IMR-90 (cell line): ENCODE measurements around the gene KIF1C. TPM values are rescaled to one million over a fixed set of nuclear protein-coding genes. Genes with fewer than 3 reads are reported as not detected.

ENCODE experiments used
- ATAC-seq: fragments of 200-7000 bp; cut with Tn5 transposase; 2 replicates; pipeline ENCODE4 v1.9.1; 2020; ENCODE audit warnings: low read depth, mild to moderate bottlenecking, moderate library complexity
- BruUV-seq: library from RNA; stranded (reverse); fragments of 400-500 nt; replicated peaks from 2 replicates; lab custom pipeline; 2021; lab: Mats Ljungman, UMichigan
- CTCF ChIA-PET: fragments of 300-600 bp; formaldehyde crosslinking; extraction: SDS; loops from one replicate; lab custom pipeline; 2021; ENCODE audit warnings: antibody characterized with exemption; lab: Yijun Ruan, JAX
- POLR2A ChIA-PET: fragments of 300-600 bp; sonication (Branson Sonifier 250); formaldehyde crosslinking; loops from one replicate; lab custom pipeline; 2022; ENCODE audit warnings: antibody characterized with exemption; ENCODE audit not compliant: unreplicated experiment; lab: Charles Lee
- DNase-seq: peaks from one replicate; pipeline ENCODE4 v3.0.0; 2013
- H2AFZ ChIP-seq: replicated peaks from 2 replicates; pipeline ENCODE3; 2013; ENCODE audit warnings: low read length, mild to moderate bottlenecking; ENCODE audit not compliant: poor library complexity
- H2AK5ac ChIP-seq: 2 replicates; pipeline ENCODE4 v1.6.1; 2013; ENCODE audit warnings: low read depth, low read length, inconsistent platforms
- H2AK9ac ChIP-seq: replicated peaks from 2 replicates; pipeline ENCODE3; 2013; ENCODE audit warnings: mild to moderate bottlenecking, low read depth, low read length, moderate library complexity; ENCODE audit not compliant: poor library complexity
- H2BK120ac ChIP-seq: 2 replicates; pipeline ENCODE4 v1.6.1; 2013; ENCODE audit warnings: low read depth, low read length, inconsistent platforms
- H2BK15ac ChIP-seq: 3 replicates; pipeline ENCODE4 v1.6.1; 2013; ENCODE audit warnings: low read depth, low read length, inconsistent platforms
- H2BK20ac ChIP-seq: 2 replicates; pipeline ENCODE4 v1.6.1; 2013; ENCODE audit warnings: low read depth, mild to moderate bottlenecking, inconsistent platforms, low read length, moderate library complexity
- H2BK5ac ChIP-seq: 2 replicates; pipeline ENCODE4 v1.6.1; 2013; ENCODE audit warnings: mild to moderate bottlenecking, low read depth, low read length, inconsistent platforms; ENCODE audit not compliant: poor library complexity, severe bottlenecking
- H3K14ac ChIP-seq: replicated peaks from 2 replicates; pipeline ENCODE4 v1.6.1; 2013; ENCODE audit warnings: low read depth, low read length, inconsistent platforms
- H3K18ac ChIP-seq: 2 replicates; pipeline ENCODE4 v1.6.1; 2013; ENCODE audit warnings: low read depth, low read length, control low read depth
- H3K23ac ChIP-seq: 2 replicates; pipeline ENCODE4 v1.6.1; 2013; ENCODE audit warnings: low read depth, low read length, inconsistent platforms
- H3K27ac ChIP-seq: 2 replicates; pipeline ENCODE4 v1.5.1; 2013; ENCODE audit warnings: mild to moderate bottlenecking, control low read depth, low read length; ENCODE audit not compliant: insufficient read depth
- H3K27me3 ChIP-seq: 2 replicates; pipeline ENCODE4 v1.6.1; 2013; ENCODE audit warnings: low read length; ENCODE audit not compliant: control insufficient read depth, insufficient read depth
- H3K36me3 ChIP-seq: 2 replicates; pipeline ENCODE4 v1.6.1; 2013; ENCODE audit warnings: low read length, mixed read lengths; ENCODE audit not compliant: control insufficient read depth, insufficient read depth
- H3K4ac ChIP-seq: 2 replicates; pipeline ENCODE4 v1.6.1; 2013; ENCODE audit warnings: low read depth, low read length, inconsistent platforms
- H3K4me1 ChIP-seq: 2 replicates; pipeline ENCODE4 v1.6.1; 2013; ENCODE audit warnings: low read length, mixed read lengths; ENCODE audit not compliant: control insufficient read depth, insufficient read depth
- H3K4me2 ChIP-seq: 2 replicates; pipeline ENCODE4 v1.6.1; 2013; ENCODE audit warnings: low read depth, mild to moderate bottlenecking, control low read depth, low read length, moderate library complexity
- H3K4me3 ChIP-seq: 2 replicates; pipeline ENCODE4 v1.5.1; 2013; ENCODE audit warnings: low read depth, mild to moderate bottlenecking, control low read depth, low read length, moderate library complexity; ENCODE audit not compliant: insufficient read depth
- H3K56ac ChIP-seq: 2 replicates; pipeline ENCODE4 v1.6.1; 2013; ENCODE audit warnings: low read length, inconsistent platforms; ENCODE audit not compliant: insufficient read depth; ENCODE audit errors: extremely low read depth
- H3K79me1 ChIP-seq, 2 experiments: 2 replicates each; pipeline ENCODE4 v1.6.1; 2013; ENCODE audit warnings: low read length in 2 of 2, inconsistent platforms in 1 of 2, low read depth in 1 of 2
- H3K9ac ChIP-seq: 2 replicates; pipeline ENCODE4 v1.6.1; 2013; ENCODE audit warnings: low read depth, low read length, control low read depth
- H3K9me1 ChIP-seq: 2 replicates; pipeline ENCODE4 v1.6.1; 2013; ENCODE audit warnings: low read length, inconsistent platforms; ENCODE audit not compliant: insufficient read depth
- H3K9me3 ChIP-seq: 2 replicates; pipeline ENCODE4 v1.6.1; 2013; ENCODE audit warnings: low read length; ENCODE audit not compliant: control insufficient read depth, insufficient read depth
- H4K20me1 ChIP-seq: 2 replicates; pipeline ENCODE4 v1.6.1; 2013; ENCODE audit warnings: low read length, inconsistent platforms; ENCODE audit not compliant: insufficient read depth
- H4K5ac ChIP-seq: 2 replicates; pipeline ENCODE4 v1.6.1; 2013; ENCODE audit warnings: mild to moderate bottlenecking, low read depth, low read length, control low read depth
- H4K8ac ChIP-seq, 2 experiments: 2 replicates each; pipeline ENCODE4 v1.6.1; 2013; ENCODE audit warnings: low read depth in 2 of 2, low read length in 2 of 2, control low read depth in 1 of 2, inconsistent platforms in 1 of 2
- H4K91ac ChIP-seq: 2 replicates; pipeline ENCODE4 v1.6.1; 2013; ENCODE audit warnings: low read depth, low read length, inconsistent platforms; ENCODE audit not compliant: insufficient read depth
- BHLHE40 ChIP-seq: fragments of 150-350 bp; IDR thresholded peaks from 2 replicates; pipeline ENCODE4 v1.6.1; 2016; ENCODE audit warnings: mild to moderate bottlenecking, low read depth, low read length
- CHD1 ChIP-seq: IDR thresholded peaks from 2 replicates; pipeline ENCODE4 v1.6.1; 2012; ENCODE audit warnings: low read depth, low read length, improper control_type of control experiment
- FOS ChIP-seq: fragments of 150-350 bp; IDR thresholded peaks from 2 replicates; pipeline ENCODE4 v1.6.1; 2016; ENCODE audit warnings: low read depth, low read length
- MAFK ChIP-seq: IDR thresholded peaks from 2 replicates; pipeline ENCODE4 v1.6.1; 2012; ENCODE audit warnings: low read depth, low read length, improper control_type of control experiment
- MAZ ChIP-seq: IDR thresholded peaks from 2 replicates; pipeline ENCODE4 v1.6.1; 2012; ENCODE audit warnings: low read depth, mild to moderate bottlenecking, low read length, improper control_type of control experiment, moderate library complexity, borderline replicate concordance
- MXI1 ChIP-seq: IDR thresholded peaks from 2 replicates; pipeline ENCODE4 v1.6.1; 2012; ENCODE audit warnings: low read depth, mild to moderate bottlenecking, low read length, moderate library complexity, borderline replicate concordance
- NFE2L2 ChIP-seq: fragments of 150-350 bp; IDR thresholded peaks from 2 replicates; pipeline ENCODE4 v1.6.1; 2016; ENCODE audit warnings: low read depth, mild to moderate bottlenecking, low read length
- POLR2A ChIP-seq: IDR thresholded peaks from 2 replicates; pipeline ENCODE4 v1.6.1; 2012; ENCODE audit warnings: mild to moderate bottlenecking, low read depth, low read length
- RAD21 ChIP-seq: IDR thresholded peaks from 2 replicates; pipeline ENCODE4 v1.6.1; 2012; ENCODE audit warnings: low read length, improper control_type of control experiment
- RCOR1 ChIP-seq: IDR thresholded peaks from 2 replicates; pipeline ENCODE4 v1.6.1; 2012; ENCODE audit warnings: mild to moderate bottlenecking, low read length, improper control_type of control experiment; ENCODE audit not compliant: insufficient replicate concordance
- RFX5 ChIP-seq: IDR thresholded peaks from 2 replicates; pipeline ENCODE4 v1.8.0; 2012; ENCODE audit warnings: low read depth, mild to moderate bottlenecking, low read length, moderate library complexity
- SMC3 ChIP-seq: fragments of 150-350 bp; IDR thresholded peaks from 2 replicates; pipeline ENCODE4 v1.6.1; 2016; ENCODE audit warnings: low read depth, mild to moderate bottlenecking, antibody characterized with exemption, low read length, moderate library complexity
- WGBS, 2 experiments: methylation state at CpG; one replicate each; pipeline versions ENCODE4 v1.1.5 to v1.1.7; 2013; ENCODE audit warnings: missing lambda C conversion rate in 2 of 2; ENCODE audit not compliant: insufficient read length in 1 of 2; ENCODE audit errors: extremely low coverage in 2 of 2; 5-methylcytosine and 5-hydroxymethylcytosine counted together
- dilution Hi-C: fragments of 300-500 bp; cut with HindIII; formaldehyde crosslinking; loops from one replicate; pipeline ENCODE4 v1.14.3; 2018; ENCODE audit warnings: low sequenced_read_pairs; ENCODE audit not compliant: unreplicated experiment
- in situ Hi-C: fragments of 300-500 bp; cut with MboI; formaldehyde crosslinking; loops from 3 replicates; pipeline ENCODE4 v1.14.3; 2019; ENCODE audit warnings: low sequenced_read_pairs, inconsistent platforms, mixed read lengths
- intact Hi-C: fragments of 100-400 bp; cut with micrococcal nuclease; formaldehyde crosslinking; loops from 2 replicates; pipeline ENCODE4 v1.10.0; 2022
- polyA plus RNA-seq, 3 experiments: library from polyadenylated mRNA; depleted of rRNA; stranded (reverse); fragments of >200 nt; gene quantifications; 2 replicates each; pipeline ENCODE4 v1.2.3, GENCODE V29; 2012; ENCODE audit warnings: low replicate concordance in 1 of 3
- total RNA-seq: library from RNA; depleted of rRNA; stranded (reverse); fragments of >200 nt; gene quantifications from 2 replicates; pipeline ENCODE4 v1.2.3, GENCODE V29; 2012
- TF ChIP-seq, protein P1 (sequence below): conservative IDR thresholded peaks from 2 replicates; pipeline ENCODE4 v1.5.1; 2012; ENCODE audit warnings: mild to moderate bottlenecking, low read depth, low read length, improper control_type of control experiment
- TF ChIP-seq, protein P2 (sequence below): fragments of 150-350 bp; IDR thresholded peaks from 2 replicates; pipeline ENCODE4 v1.6.1; 2017; ENCODE audit warnings: mild to moderate bottlenecking, antibody characterized with exemption, low read length, low read depth
- TF ChIP-seq, protein P3 (sequence below): fragments of 150-350 bp; IDR thresholded peaks from 2 replicates; pipeline ENCODE4 v1.6.1; 2016; ENCODE audit warnings: low read depth, mild to moderate bottlenecking, low read length, moderate library complexity, borderline replicate concordance

Gene KIF1C
- total and polyA plus RNA-seq, 2 of the 4 experiments (the other 2 are of a cell fraction), result 27.4 to 28.7 TPM

DNA sequence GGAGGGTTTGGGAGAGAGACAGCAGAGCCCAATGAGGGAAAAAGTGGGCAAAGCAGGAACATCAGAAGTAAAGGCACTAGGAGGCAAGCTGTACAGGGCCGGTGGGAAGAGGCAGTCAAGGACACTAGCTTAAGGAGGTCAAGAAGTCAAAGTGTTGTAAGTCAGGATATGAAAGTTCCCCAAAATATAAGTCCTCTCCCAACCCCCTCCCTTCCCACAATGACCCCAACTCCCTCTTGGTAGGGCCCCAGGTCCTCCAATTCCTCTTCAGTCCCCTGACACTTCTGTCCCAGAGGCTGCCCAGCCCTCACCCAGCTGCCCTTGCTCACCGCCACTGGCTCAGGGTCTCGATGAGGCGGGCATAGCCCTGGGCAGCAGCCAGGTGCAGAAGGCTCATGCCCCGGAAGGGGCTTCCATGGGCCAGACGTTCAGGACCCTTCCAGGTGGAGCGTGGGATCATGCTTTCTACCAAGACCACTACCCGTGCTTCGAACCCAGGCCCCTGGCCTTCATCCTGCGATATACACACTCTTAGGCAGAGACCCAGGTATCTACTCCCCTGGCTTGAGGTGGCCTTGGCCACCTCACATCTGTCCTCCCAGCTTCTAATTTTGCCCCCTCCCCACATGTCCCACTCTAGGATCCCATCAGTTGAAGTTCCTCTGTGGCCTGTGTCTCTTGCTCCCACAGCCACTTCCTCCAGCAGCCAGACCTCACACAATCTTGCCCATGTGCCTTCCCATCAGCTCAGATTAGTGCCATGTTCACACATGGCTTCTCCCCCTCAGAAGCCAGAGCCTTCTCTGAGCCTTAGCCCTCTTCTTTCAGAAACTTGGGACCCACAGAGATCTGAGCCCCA is 24.3 kb upstream of the KIF1C start:
- DNase-seq (no peak), ATAC-seq (no peak)
- Histone ChIP-seq H3K14ac (no peak overlapping the region), H3K23ac (no peak overlapping the region), H4K5ac (no peak overlapping the region), H3K56ac (no peak overlapping the region), H2AFZ (no peak overlapping the region), H3K4me3 (no peak overlapping the region), H4K20me1 (peaks cover 6% of the 10 kb centered on the region; the same call in 1 of the 2 replicates), H4K91ac (no peak overlapping the region), H3K27ac (no peak overlapping the region), H2BK15ac (no peak overlapping the region), H3K9me3 (no peaks in the 10 kb centered on the region), H3K18ac (no peak overlapping the region), H2AK9ac (peak overlapping the region; percentile 5), H2BK20ac (no peak overlapping the region), H3K9me1 (peaks cover 29% of the 10 kb centered on the region), H3K4me1 (peaks cover 12% of the 10 kb centered on the region), H2AK5ac (no peak overlapping the region), H2BK120ac (no peak overlapping the region), H3K79me1 (peaks cover 10 to 59% of the 10 kb centered on the region in 2 experiments; a peak in 3 of 4 replicates), H2BK5ac (no peak overlapping the region), H3K9ac (no peak overlapping the region), H3K36me3 (peaks cover 49% of the 10 kb centered on the region), H3K27me3 (no peaks in the 10 kb centered on the region), H3K4me2 (no peak overlapping the region), H3K4ac (no peak overlapping the region), H4K8ac (no peak overlapping the region)
- WGBS, 2 experiments, result 90% methylated on average over 5 of the region's 10 CpGs; no CpG with 5 or more reads in 1 of the 2 experiments
- intact Hi-C loops (no loop called here), dilution Hi-C loops (no loop called here), in situ Hi-C loops (no loop called here)
- BruUV-seq, result no TSS peak
- POLR2A ChIA-PET, result no interaction called here
- CTCF ChIA-PET, result no interaction called here
- TF ChIP-seq SMC3 (no peak), RFX5 (no peak), MAFK (no peak), CHD1 (no peak), MXI1 (no peak), NFE2L2 (no peak), MAZ (no peak), RCOR1 (no peak), FOS (no peak), POLR2A (no peak), BHLHE40 (no peak), RAD21 (no peak)
- TF ChIP-seq, protein P1, sequence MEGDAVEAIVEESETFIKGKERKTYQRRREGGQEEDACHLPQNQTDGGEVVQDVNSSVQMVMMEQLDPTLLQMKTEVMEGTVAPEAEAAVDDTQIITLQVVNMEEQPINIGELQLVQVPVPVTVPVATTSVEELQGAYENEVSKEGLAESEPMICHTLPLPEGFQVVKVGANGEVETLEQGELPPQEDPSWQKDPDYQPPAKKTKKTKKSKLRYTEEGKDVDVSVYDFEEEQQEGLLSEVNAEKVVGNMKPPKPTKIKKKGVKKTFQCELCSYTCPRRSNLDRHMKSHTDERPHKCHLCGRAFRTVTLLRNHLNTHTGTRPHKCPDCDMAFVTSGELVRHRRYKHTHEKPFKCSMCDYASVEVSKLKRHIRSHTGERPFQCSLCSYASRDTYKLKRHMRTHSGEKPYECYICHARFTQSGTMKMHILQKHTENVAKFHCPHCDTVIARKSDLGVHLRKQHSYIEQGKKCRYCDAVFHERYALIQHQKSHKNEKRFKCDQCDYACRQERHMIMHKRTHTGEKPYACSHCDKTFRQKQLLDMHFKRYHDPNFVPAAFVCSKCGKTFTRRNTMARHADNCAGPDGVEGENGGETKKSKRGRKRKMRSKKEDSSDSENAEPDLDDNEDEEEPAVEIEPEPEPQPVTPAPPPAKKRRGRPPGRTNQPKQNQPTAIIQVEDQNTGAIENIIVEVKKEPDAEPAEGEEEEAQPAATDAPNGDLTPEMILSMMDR, result no peak
- TF ChIP-seq, protein P2, sequence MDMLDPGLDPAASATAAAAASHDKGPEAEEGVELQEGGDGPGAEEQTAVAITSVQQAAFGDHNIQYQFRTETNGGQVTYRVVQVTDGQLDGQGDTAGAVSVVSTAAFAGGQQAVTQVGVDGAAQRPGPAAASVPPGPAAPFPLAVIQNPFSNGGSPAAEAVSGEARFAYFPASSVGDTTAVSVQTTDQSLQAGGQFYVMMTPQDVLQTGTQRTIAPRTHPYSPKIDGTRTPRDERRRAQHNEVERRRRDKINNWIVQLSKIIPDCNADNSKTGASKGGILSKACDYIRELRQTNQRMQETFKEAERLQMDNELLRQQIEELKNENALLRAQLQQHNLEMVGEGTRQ, result no peak
- TF ChIP-seq, protein P3, sequence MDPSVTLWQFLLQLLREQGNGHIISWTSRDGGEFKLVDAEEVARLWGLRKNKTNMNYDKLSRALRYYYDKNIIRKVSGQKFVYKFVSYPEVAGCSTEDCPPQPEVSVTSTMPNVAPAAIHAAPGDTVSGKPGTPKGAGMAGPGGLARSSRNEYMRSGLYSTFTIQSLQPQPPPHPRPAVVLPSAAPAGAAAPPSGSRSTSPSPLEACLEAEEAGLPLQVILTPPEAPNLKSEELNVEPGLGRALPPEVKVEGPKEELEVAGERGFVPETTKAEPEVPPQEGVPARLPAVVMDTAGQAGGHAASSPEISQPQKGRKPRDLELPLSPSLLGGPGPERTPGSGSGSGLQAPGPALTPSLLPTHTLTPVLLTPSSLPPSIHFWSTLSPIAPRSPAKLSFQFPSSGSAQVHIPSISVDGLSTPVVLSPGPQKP, result no peak
